SW480 (cell line): ENCODE data around the gene KRTAP5-3.
"Not testable (repeated sequence)": the region's sequence is repeated elsewhere in the genome, so short reads cannot be mapped to it uniquely, and the experiment has no call there.

Experiments
- DNase-seq: peaks from one replicate; pipeline ENCODE4 v3.0.0-alpha.2; 2016; ENCODE audit warnings: low spot score

The KRTAP5-3 gene

DNA sequence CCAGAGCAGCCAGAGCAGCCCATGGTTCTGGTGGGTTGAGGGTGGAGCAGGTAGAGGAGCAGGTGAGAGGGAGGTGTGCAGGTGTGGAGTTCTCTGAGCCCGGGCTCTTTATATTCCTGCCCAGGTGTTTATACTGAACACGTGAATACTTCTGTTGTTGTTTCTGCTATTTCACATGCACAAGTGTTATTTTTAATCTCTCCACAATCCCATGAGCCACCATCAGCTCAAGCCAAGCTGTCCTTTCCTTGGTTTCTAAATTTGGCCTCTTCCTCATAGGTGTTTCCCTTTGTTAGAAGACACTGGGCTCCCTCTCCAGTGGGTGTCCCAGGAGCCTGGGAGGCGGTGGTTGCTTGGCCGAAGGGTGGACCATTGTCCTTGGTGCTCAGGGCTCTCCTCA, at the start of gene KRTAP5-3:
KRTAP5-3 (minus strand) TSS at position 101 of the 400 bp plus-strand sequence; CDS start at position 23, 78 bp downstream.
- no peak for DNase-seq

GRCh38 chr11:1656670-1657069, 48.4 kb upstream of the KRTAP5-3 start:
- DNase-seq = no peak

GRCh38 chr11:1656061-1656441, 47.8 kb upstream of the KRTAP5-3 start:
- no peak for DNase-seq

- no peak for DNase-seq
Measured at GRCh38 chr11:1655168-1656060, 47.2 kb upstream of the KRTAP5-3 start.

DNA sequence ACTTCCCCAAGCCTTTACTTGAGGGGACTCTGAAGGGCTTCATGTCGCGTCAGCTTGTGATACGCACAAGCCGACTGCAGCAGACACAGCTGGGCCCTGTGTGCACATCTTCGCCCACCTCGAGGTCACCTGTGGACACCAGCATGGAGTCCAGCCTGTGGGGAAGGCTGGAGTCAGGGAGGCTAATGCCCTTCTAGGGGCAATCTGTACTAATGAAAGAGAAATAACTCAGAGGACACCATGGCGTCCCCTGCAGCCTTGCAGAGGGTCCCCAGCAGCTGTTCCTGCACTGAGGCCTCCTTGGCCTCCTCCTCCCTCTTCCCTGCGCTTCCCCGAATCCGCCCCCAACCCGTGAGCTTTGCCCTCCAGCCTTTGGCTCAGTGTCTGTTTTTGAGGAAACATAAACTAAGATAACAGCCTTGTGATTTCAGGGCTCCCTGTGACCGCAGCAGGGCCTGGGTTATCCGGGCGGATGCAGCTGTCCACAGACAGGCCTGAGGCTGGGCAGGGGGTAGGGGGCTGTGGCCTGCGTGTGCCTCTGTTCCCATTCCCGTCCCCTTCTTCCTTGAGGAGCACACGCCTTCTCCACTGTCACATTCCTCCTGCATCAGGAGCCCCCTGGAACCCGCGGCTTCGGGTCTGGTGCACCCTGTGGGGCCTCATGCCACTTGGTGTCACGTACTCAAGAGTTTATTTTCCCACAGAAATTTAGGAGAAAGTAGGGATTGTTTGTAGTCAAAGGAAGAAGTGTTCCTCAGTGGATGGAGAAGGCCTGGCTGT, 46.3 kb upstream of the KRTAP5-3 start:
- DNase-seq = no peak

- no peak for DNase-seq
Measured at GRCh38 chr11:1653541-1654387, 45.5 kb upstream of the KRTAP5-3 start.

DNA sequence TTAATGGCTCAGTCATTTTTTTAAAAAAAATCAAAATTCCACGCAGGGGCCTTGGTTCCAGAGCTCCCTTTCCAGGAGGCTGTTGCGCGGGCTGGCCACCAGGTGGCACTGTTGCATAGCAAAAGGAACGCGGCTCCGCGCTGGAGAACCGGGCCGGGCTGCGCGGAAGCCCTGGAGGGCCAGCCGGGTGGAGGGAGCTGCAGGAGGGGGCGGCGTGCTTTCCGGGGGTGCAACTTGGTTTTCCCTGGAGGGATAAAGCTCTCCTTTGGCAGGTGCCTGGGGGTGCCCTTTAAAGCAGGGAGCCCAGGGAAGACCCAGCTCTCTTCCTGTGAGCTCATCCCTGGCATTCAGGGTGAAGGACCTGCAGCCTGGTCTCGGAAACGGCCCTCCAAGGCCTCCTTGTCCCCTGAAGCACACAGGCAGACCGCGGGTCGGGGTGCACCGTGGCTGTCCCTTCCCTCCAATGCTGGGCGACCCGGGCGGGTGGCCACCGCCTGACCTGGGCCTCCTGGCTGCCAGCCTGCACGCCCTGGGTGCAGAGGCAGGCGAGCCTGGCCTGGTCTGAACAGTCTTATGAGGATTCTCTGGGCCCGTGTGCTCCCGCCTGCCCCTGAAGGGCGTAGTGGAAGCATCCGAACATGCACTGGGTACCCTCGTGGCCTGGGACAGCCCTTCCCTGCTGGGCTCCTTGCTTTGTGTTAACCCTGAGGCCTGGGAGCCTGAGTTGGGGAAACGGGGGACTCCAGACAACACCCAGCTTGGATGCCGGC, 44.7 kb upstream of the KRTAP5-3 start:
- peak; percentile 27 for DNase-seq

DNA sequence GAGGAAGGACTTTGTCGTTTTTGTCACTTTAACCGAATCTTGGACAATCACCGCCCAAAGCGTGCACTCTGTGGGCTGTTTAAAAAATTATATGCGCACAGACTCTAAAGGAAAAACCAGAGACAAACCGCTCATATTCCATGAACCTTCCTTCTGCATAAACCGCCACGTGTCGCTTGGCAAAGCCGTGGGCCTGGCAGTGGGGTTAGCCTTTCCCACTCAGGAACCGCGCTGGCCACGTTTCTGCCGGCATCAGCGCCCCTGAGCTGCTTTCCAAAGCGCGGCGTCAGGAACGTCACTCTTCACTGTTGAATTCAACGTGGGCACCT, 44.1 kb upstream of the KRTAP5-3 start:
- no peak for DNase-seq

DNA sequence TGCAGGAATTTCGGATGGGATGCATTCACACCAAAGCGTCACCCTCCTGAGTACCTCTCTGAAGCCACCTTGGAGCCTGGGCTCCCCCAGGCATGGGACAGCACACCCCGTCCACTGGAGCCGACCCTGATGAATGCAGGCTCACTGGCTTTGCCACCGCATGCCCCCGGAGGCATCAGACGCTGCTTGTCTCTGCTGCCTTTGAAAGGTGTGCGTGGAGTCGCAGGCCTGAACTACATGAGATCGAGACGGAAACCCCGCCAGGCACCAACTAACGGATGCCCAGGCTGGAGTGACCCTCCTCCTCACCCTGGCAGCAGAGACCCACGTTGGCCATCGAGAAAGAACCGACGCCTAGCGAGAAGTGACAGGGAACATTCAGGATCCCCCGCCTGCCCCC, 43.8 kb upstream of the KRTAP5-3 start:
- DNase-seq = no peak

GRCh38 chr11:1651411-1651980, 43.2 kb upstream of the KRTAP5-3 start:
- DNase-seq = no peak

DNA sequence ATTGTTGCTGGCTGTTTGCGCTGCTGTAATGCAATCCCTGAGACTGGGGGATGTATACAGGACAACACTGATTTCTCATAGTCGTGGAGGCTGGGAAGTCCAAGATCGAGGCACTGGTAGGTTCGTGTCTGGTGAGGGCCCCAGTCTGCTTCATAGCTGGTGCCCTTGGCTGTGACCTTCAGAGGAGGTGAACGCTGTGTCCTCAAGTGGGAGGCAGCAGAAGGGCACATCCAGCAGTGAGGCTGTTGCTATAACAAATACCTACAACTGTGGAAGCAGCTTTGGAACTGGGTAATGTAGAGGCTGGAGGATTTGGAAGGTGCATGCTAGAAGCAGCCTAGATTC, 42.6 kb upstream of the KRTAP5-3 start:
- no peak for DNase-seq

DNA sequence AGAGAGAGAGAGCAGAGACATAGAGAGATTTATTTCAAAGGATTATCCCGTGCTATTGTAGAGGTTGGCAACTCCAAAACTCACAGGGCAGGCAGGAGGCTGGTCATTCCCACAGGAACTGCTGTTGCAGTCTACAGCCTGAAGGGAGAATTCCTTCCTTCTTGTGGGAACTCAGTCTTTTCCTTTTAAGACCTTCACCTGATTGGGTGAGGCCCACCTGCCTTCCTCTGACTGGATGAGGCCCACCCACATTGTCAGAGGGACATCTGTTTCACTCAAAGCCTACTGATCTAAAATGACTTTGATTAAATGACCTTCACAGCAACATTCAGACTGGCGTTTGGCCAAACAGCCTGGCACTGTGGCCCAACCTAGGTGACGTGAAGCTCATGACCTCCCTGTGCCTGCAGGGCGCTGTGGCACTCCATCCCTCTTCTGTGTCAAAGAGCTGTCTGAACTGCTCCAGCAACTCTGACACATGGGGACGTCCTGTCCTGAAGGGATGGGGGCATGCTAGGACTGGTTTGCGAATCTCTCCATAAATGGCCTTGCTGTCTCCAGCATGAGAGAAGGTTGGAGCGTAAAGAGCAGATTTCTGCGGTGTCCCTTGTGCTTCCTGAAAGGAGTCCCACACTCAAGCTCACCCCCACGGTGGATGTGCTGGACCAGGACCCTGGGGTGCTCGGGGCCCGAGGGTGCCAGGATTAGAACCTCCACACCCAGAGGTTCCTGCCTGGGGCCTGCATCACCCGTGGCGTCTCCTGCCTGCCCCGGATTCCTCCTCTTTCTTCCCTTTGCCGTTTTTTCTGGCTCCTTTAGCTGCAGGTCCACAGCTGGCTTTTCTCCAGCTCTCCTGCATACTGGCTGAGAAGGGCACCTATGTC, 42.0 kb upstream of the KRTAP5-3 start:
- DNase-seq = no peak

DNA sequence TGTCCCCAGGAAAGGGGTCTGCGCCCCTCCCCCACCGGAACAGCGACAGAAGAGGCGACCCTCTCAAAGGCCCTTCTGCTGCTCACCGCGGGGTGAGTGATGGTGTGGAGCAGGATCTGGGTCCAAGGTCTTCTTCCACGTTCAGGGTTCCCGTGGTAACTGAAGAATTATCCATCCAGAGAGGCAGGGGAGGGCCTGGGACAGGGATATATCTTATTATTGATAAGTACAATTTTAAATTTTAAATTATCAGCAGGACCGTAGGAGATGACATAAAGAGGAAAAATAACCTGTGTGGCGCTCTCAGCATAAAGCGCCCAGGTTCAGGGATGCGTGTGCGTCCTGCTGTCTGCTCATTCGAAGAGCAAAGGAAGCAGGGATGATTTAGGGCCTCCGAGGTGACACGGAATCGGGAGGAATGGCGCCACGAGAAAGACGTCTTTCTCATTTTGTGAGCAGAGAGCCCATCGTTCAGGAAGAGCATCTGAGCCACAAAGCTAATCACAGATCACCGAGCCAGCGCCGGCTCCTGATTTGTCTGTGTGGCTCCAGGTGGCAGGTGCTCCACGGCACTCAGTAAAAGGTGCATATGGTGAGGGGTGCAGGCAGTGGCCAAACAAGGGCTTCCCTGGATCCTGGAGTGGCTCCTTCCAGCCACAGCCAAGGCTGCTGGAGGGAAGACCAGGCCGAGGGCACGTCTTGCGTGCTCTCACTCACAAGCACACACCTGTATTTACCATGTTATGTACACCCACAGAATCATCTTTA, 40.6 kb upstream of the KRTAP5-3 start:
- no peak for DNase-seq

DNA sequence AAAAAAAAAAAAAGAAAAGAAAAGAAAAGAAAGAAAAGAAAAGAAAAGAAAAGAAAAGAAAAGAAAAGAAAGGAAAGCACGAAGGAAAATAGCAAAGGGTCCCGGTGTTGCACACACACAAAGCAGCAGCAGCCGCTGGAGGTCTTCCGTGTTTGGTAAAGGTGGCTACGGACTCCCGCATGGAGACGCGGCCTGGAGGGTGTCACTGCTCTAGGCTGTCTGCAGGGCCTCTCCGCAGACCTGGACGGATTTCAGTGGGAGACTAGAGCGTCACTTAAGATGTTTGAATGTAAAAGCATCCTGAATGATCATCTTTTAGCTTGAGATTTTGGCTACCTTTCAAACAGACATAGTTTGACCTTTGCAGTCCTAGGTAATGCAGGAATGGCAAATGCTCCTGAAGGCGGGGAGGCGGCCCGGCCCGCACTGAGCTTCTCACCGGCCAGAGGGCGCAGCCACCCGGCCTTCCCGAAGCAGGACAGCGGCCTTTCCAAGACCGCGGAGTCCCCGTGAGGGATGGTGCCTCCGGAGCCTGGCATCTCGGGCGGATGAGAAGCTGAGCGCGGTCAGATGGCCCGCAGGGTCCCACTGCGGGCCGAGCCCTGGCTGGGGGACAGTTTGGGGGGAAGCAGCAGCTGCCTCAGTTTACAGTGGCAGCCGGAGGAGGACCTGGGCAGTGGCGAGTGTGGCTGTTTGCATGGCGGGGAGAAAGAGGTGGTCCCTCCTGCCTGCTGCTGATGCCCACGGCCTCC, 39.8 kb upstream of the KRTAP5-3 start:
- DNase-seq = no peak

DNA sequence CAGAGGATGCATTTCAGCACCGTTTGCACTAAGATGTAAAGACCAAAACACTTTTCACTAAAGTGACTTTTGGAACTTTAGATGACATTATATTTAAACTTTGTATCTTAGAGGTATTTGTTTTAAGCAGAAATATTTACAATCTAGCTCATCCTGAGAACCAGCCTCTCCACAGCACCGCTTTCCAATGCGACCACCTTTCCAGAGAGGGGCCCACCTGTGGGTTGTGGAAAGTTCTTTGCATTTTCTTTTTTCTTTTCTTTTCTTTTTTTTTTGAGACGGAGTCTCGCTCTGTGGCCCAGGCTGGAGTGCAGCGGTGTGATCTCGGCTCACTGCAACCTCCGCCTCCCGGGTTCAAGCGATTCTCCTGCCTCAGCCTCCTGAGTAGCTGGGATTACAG, 38.3 kb upstream of the KRTAP5-3 start:
- DNase-seq = not testable (repeated sequence)

- DNase-seq = no peak
Measured at GRCh38 chr11:1645357-1645821, 37.1 kb upstream of the KRTAP5-3 start.

- no peak for DNase-seq
Measured at GRCh38 chr11:1644601-1645356, 36.5 kb upstream of the KRTAP5-3 start.

DNA sequence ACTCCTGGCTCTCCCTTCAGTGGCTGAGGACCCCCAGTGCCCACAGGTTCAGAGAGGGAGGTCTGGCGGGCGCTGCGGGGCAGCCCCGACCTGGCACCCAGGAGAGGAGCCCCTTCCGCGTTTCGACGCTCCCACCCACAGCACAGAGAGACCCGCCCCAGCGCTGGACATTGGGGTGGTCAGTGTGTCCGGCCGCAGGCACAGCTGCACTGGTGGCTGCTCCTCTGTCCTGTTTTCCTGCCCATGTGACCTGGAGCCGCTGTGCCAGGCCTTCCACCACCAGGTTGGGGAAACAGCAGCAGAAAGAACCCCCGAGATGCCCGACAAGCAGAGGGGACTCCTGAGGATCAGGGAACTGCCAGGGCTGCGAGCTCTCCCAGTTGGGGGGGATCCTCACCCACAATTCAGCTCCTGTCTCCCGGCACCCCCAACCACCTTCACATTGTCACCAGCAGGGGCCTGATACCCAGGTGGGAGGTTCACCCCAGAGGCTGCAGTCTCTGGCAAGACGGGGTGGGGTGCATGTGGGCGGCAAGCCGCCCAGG, 35.0 kb upstream of the KRTAP5-3 start:
- DNase-seq = no peak
